HepG2 (cell line): ENCODE results near the gene ARMH1. TPM values are rescaled to one million over a fixed set of nuclear protein-coding genes. Genes with fewer than 3 reads are reported as not detected.

Source experiments
- ATAC-seq: fragments of 200-7000 bp; cut with Tn5 transposase; 3 replicates; pipeline ENCODE4 v1.9.1; 2020; ENCODE audit warnings: mild to moderate bottlenecking, moderate library complexity
- BruUV-seq: library from RNA; stranded (reverse); fragments of 400-500 nt; replicated peaks from 2 replicates; lab custom pipeline; 2021; lab: Mats Ljungman, UMichigan
- CTCF ChIA-PET: fragments of 300-600 bp; formaldehyde crosslinking; extraction: SDS; loops from one replicate; lab custom pipeline; 2021; ENCODE audit warnings: low total read pairs, inconsistent platforms, low intra/inter-chr PET ratio; lab: Yijun Ruan, JAX
- POLR2A ChIA-PET: fragments of 350-600 bp; sonication (Branson Sonifier 250); formaldehyde crosslinking; loops from one replicate; lab custom pipeline; 2020; ENCODE audit warnings: antibody characterized with exemption, inconsistent platforms; lab: Yijun Ruan, JAX
- DNase-seq: peaks from one replicate; pipeline ENCODE4 v3.0.0-alpha.2; 2015; ENCODE audit warnings: low spot score
- FAIRE-seq: peaks from 3 replicates; lab custom pipeline; 2011; peaks lifted over from hg19 to GRCh38; lab: Jason Lieb, UNC
- H2AFZ ChIP-seq: one replicate; pipeline ENCODE4 v1.6.1; 2011; ENCODE audit warnings: low read length, inconsistent platforms
- H3K27ac ChIP-seq: fragments of 300-600 bp; 3 replicates; pipeline ENCODE4 v1.8.0; 2011; ENCODE audit warnings: mixed run types, mild to moderate bottlenecking, mixed read lengths, low read length, inconsistent platforms; ENCODE audit not compliant: insufficient read depth; ENCODE audit errors: extremely low read length
- H3K27me3 ChIP-seq, 2 experiments: fragments of 200-600 bp in 1 of 2; 2 replicates in 1 of 2; 3 replicates in 1 of 2; pipeline versions ENCODE4 v1.6.0 to v1.8.0; 2011; ENCODE audit warnings: low read length in 2 of 2, mild to moderate bottlenecking in 2 of 2, moderate library complexity in 2 of 2, inconsistent platforms in 1 of 2; ENCODE audit not compliant: insufficient read depth in 2 of 2, control insufficient read depth in 1 of 2
- H3K36me3 ChIP-seq, 2 experiments: fragments of 200-600 bp in 1 of 2; replicated peaks in 1 of 2; 2 replicates in 1 of 2; 3 replicates in 1 of 2; pipeline versions ENCODE4 v1.5.1 to v1.8.0; 2011; ENCODE audit warnings: low read length in 2 of 2, inconsistent platforms in 1 of 2; ENCODE audit not compliant: insufficient read depth in 2 of 2, control insufficient read depth in 1 of 2
- H3K4me1 ChIP-seq: 2 replicates; pipeline ENCODE4 v1.5.1; 2012; ENCODE audit warnings: low read length, inconsistent platforms; ENCODE audit not compliant: insufficient read depth
- H3K4me2 ChIP-seq: 2 replicates; pipeline ENCODE4 v1.6.0; 2011; ENCODE audit warnings: low read depth, low read length, inconsistent platforms
- H3K4me3 ChIP-seq, 3 experiments: fragments of 200-600 bp in 1 of 3; sonication (generic), shearing (Covaris generic) in 1 of 3; replicated peaks in 1 of 3; 2 replicates each; pipeline ENCODE4 v1.5.1; 2011 to 2016; ENCODE audit warnings: low read length in 3 of 3, inconsistent platforms in 2 of 3, low read depth in 2 of 3, mild to moderate bottlenecking in 2 of 3, control low read depth in 1 of 3, mixed read lengths in 1 of 3; ENCODE audit not compliant: insufficient read depth in 1 of 3
- H3K79me2 ChIP-seq: one replicate; pipeline ENCODE4 v1.6.1; 2011; ENCODE audit warnings: low read length, inconsistent platforms; ENCODE audit not compliant: insufficient read depth
- H3K9ac ChIP-seq: 2 replicates; pipeline ENCODE4 v1.6.0; 2011; ENCODE audit warnings: mild to moderate bottlenecking, low read depth, low read length, inconsistent platforms; ENCODE audit not compliant: insufficient read depth
- H3K9me3 ChIP-seq: 2 replicates; pipeline ENCODE4 v1.5.1; 2012; ENCODE audit warnings: mild to moderate bottlenecking, low read length
- H4K20me1 ChIP-seq: 2 replicates; pipeline ENCODE4 v1.6.0; 2011; ENCODE audit warnings: inconsistent platforms, mild to moderate bottlenecking, low read length, moderate library complexity; ENCODE audit not compliant: insufficient read depth
- AGO2 ChIP-seq: fragments of 200-400 bp; formaldehyde crosslinking; optimal IDR thresholded peaks from 2 replicates; pipeline ENCODE3; 2017; ENCODE audit warnings: mild to moderate bottlenecking, low read depth, low read length, moderate library complexity
- BRCA1 ChIP-seq: sonication (generic); formaldehyde crosslinking; IDR thresholded peaks from 2 replicates; pipeline ENCODE4 v1.4.0; 2020; ENCODE audit warnings: missing genetic modification reagents
- CREM ChIP-seq, 2 experiments: sonication (generic) in 1 of 2; formaldehyde crosslinking in 1 of 2; IDR thresholded peaks; 2 replicates each; pipeline versions ENCODE4 v1.4.0 to v1.6.1; 2016 to 2020; ENCODE audit warnings: antibody characterized with exemption in 1 of 2, mild to moderate bottlenecking in 1 of 2, missing genetic modification reagents in 1 of 2
- EEA1 ChIP-seq: sonication (generic); formaldehyde crosslinking; IDR thresholded peaks from 2 replicates; pipeline ENCODE4 v1.5.1; 2020; ENCODE audit warnings: mild to moderate bottlenecking, missing genetic modification reagents, borderline replicate concordance
- HDAC2 ChIP-seq: sonication (generic); formaldehyde crosslinking; IDR thresholded peaks from 2 replicates; pipeline ENCODE4 v1.4.0; 2020; ENCODE audit warnings: missing genetic modification reagents
- HOXA3 ChIP-seq: sonication (generic); formaldehyde crosslinking; IDR thresholded peaks from 2 replicates; pipeline ENCODE4 v1.5.0; 2020; ENCODE audit warnings: missing genetic modification reagents
- LCORL ChIP-seq, 2 experiments: fragments of 450-650 bp in 1 of 2; sonication (generic) in 1 of 2; formaldehyde crosslinking in 1 of 2; IDR thresholded peaks; 2 replicates each; pipeline versions ENCODE4 v1.5.0 to v1.6.1; 2017 to 2020; ENCODE audit warnings: antibody characterized with exemption in 1 of 2, missing genetic modification reagents in 1 of 2
- MED13 ChIP-seq: sonication (generic); formaldehyde crosslinking; IDR thresholded peaks from 2 replicates; pipeline ENCODE4 v1.5.0; 2020; ENCODE audit warnings: missing genetic modification reagents
- NR2F2 ChIP-seq: IDR thresholded peaks from 2 replicates; pipeline ENCODE4 v1.6.1; 2012; ENCODE audit warnings: low read depth, inconsistent platforms, borderline replicate concordance
- NR2F6 ChIP-seq, 2 experiments: IDR thresholded peaks; 2 replicates each; pipeline ENCODE4 v1.6.1; 2016; ENCODE audit warnings: antibody characterized with exemption in 1 of 2, mild to moderate bottlenecking in 1 of 2
- PHF5A ChIP-seq: IDR thresholded peaks from one replicate; pipeline ENCODE4 v1.6.1; 2018; ENCODE audit warnings: low read depth, missing genetic modification reagents; ENCODE audit not compliant: unreplicated experiment
- RBAK ChIP-seq: sonication (generic); formaldehyde crosslinking; IDR thresholded peaks from 2 replicates; pipeline ENCODE4 v1.5.1; 2020; ENCODE audit warnings: mild to moderate bottlenecking, missing genetic modification reagents
- REL ChIP-seq: sonication (generic); formaldehyde crosslinking; conservative IDR thresholded peaks from 2 replicates; pipeline ENCODE4 v1.8.0; 2022; ENCODE audit warnings: mild to moderate bottlenecking, missing genetic modification reagents, moderate library complexity
- SALL1 ChIP-seq: sonication (generic); formaldehyde crosslinking; IDR thresholded peaks from 2 replicates; pipeline ENCODE4 v1.8.0; 2022; ENCODE audit warnings: mild to moderate bottlenecking, missing genetic modification reagents
- TBL1XR1 ChIP-seq: fragments of 150-350 bp; IDR thresholded peaks from 2 replicates; pipeline ENCODE4 v1.6.1; 2014; ENCODE audit warnings: borderline replicate concordance, low read length; ENCODE audit not compliant: partially characterized antibody
- TSC22D2 ChIP-seq: sonication (generic); formaldehyde crosslinking; IDR thresholded peaks from 2 replicates; pipeline ENCODE4 v1.5.1; 2020; ENCODE audit warnings: missing genetic modification reagents, mild to moderate bottlenecking, borderline replicate concordance
- ZNF264 ChIP-seq: sonication (generic); formaldehyde crosslinking; IDR thresholded peaks from 2 replicates; pipeline ENCODE4 v1.4.0; 2020; ENCODE audit warnings: missing genetic modification reagents
- ZNF768 ChIP-seq: sonication (generic); formaldehyde crosslinking; IDR thresholded peaks from 2 replicates; pipeline ENCODE4 v1.4.0; 2020; ENCODE audit warnings: missing genetic modification reagents
- ZNF879 ChIP-seq: sonication (generic); formaldehyde crosslinking; IDR thresholded peaks from 2 replicates; pipeline ENCODE4 v1.8.1; 2023; ENCODE audit warnings: missing genetic modification reagents
- ZSCAN25 ChIP-seq: sonication (generic); formaldehyde crosslinking; IDR thresholded peaks from 2 replicates; pipeline ENCODE4 v1.8.0; 2022; ENCODE audit warnings: mild to moderate bottlenecking, missing genetic modification reagents
- WGBS: methylation state at CpG from one replicate; pipeline ENCODE4 v1.1.6; 2017; ENCODE audit warnings: low lambda C conversion rate; 5-methylcytosine and 5-hydroxymethylcytosine counted together
- in situ Hi-C: cut with HindIII; loops from 2 replicates; pipeline ENCODE4 v1.10.0; 2017; ENCODE audit warnings: low pct_unique_long_range_greater_than_20kb; ENCODE audit not compliant: extremely low pct_ligation_motif_present
- intact Hi-C: fragments of 100-400 bp; cut with micrococcal nuclease; formaldehyde crosslinking; loops from one replicate; pipeline ENCODE4 v1.10.0; 2022; ENCODE audit not compliant: unreplicated experiment
- polyA plus RNA-seq, 8 experiments: library from polyadenylated mRNA; depleted of rRNA in 3 of 8; stranded (reverse) in 7 of 8; unstranded in 1 of 8; fragments of >200 nt; fragmentation: Illumina TruSeq in 4 of 8; extraction: Trizol in 4 of 8; gene quantifications; 2 replicates each; pipeline versions ENCODE4 v1.2.1 to v1.2.3, GENCODE V29; 2011 to 2016; ENCODE audit warnings: low read depth in 4 of 8, missing spikeins in 1 of 8, mixed read lengths in 1 of 8; ENCODE audit not compliant: insufficient read depth in 1 of 8
- total RNA-seq, 5 experiments: library from RNA; depleted of rRNA; stranded (reverse); fragments of >200 nt; fragmentation: Illumina TruSeq; extraction: Trizol; gene quantifications; 2 replicates each; pipeline ENCODE4 v1.2.3, GENCODE V29; 2016; ENCODE audit warnings: low read depth in 1 of 5
- TF ChIP-seq, protein P1 (sequence below): sonication (generic); formaldehyde crosslinking; IDR thresholded peaks from 2 replicates; pipeline ENCODE4 v1.8.0; 2022; ENCODE audit warnings: mild to moderate bottlenecking, missing genetic modification reagents, moderate library complexity
- TF ChIP-seq, protein P2 (sequence below): sonication (generic); formaldehyde crosslinking; IDR thresholded peaks from 2 replicates; pipeline ENCODE4 v1.5.1; 2020; ENCODE audit warnings: missing genetic modification reagents, mild to moderate bottlenecking, borderline replicate concordance

Gene ARMH1
- total and polyA plus RNA-seq, 2 of the 13 experiments (the other 11 are each of a cell fraction or from before 2014, with no cell fraction given) = 0.69 TPM; not detected in 1

DNA sequence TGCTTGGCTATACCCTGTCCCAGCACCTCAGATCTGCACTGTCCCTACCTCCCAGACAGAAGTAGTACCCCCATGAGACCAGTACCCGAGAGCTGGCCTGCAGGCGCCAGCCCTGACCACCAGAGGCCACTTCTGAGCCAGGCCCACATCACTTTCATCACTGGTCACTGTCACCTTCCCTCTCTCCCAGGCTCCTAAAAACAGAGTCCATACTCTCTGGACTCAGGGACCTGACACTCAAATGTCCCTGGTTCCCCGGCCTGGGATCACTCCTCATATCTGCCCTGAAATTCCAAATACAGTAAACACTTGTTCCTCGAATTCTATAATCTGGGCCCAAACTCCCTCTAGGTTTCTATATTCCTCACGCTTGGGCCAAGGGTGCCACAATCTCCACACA lies 18.9 kb upstream of the ARMH1 start (continued):
- TF ChIP-seq AGO2 = no peak
- no peak for TF ChIP-seq ZSCAN25 (CRISPR knock-in tag)
- TF ChIP-seq NR2F6 (IDR thresholded peaks at IDR 0.05) = no peak
- no peak; the same call in 1 of the 2 replicates for TF ChIP-seq NR2F6 (CRISPR knock-in tag; IDR thresholded peaks at IDR 0.05)
- TF ChIP-seq RBAK (CRISPR knock-in tag) = no peak
- TF ChIP-seq ZNF879 = no peak
- TF ChIP-seq, protein P1, sequence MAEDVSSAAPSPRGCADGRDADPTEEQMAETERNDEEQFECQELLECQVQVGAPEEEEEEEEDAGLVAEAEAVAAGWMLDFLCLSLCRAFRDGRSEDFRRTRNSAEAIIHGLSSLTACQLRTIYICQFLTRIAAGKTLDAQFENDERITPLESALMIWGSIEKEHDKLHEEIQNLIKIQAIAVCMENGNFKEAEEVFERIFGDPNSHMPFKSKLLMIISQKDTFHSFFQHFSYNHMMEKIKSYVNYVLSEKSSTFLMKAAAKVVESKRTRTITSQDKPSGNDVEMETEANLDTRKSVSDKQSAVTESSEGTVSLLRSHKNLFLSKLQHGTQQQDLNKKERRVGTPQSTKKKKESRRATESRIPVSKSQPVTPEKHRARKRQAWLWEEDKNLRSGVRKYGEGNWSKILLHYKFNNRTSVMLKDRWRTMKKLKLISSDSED = no peak
- TF ChIP-seq BRCA1 (CRISPR knock-in tag) = no peak
- TF ChIP-seq PHF5A = no peak
- TF ChIP-seq MED13 (CRISPR knock-in tag) = no peak
- no peak for TF ChIP-seq ZNF264 (CRISPR knock-in tag)
- TF ChIP-seq CREM (IDR thresholded peaks at IDR 0.05) = no peak
- TF ChIP-seq CREM (CRISPR knock-in tag; IDR thresholded peaks at IDR 0.05) = no peak
- no peak for TF ChIP-seq REL (CRISPR knock-in tag)
- no peak for TF ChIP-seq NR2F2

DNA sequence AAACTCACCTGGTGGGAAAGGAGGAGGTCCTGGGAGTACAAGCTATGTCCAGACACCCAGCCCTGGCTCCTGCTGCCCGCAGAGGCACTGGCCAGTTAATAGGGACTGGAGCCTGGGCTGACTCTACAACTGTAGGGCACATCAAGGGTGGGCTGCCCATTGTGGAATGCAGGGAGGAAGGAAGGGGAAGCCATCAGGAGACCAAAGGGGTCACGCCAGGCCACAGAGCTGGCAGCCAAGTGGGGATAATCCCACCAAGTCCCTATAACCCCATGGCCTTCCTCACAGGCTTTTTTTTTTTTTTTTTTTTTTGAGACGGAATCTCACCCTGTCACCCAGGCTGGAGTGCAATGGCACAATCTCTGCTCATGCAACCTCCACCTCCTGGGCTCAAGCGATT lies 14.9 kb upstream of the ARMH1 start:
- Histone ChIP-seq H2AFZ (no peak overlapping the region), H3K27ac (no peak overlapping the region), H3K79me2 (no peaks in the 10 kb centered on the region), H3K9ac (no peak overlapping the region), H3K4me2 (no peak overlapping the region), H3K36me3 (peaks cover 1 to 9% of the 10 kb centered on the region in 2 experiments; a peak in 2 of 5 replicates), H3K27me3 (no peaks in the 10 kb centered on the region), H3K4me3 (no peak overlapping the region), H3K9me3 (no peaks in the 10 kb centered on the region), H3K4me1 (peaks cover 65% of the 10 kb centered on the region), H4K20me1 (no peaks in the 10 kb centered on the region)
- intact Hi-C loops (no loop called here), in situ Hi-C loops (no loop called here)
- CTCF ChIA-PET = no interaction called here
- WGBS = 91% methylated on average over 4 of the region's 4 CpGs
- POLR2A ChIA-PET = interaction anchor here (0.7 to 2.0 kb wide), 2 partner anchors 9 to 15 kb away, joined by 3 to 6 read pairs; partner anchors contain the start of genes ARMH1 and TMEM53
- BruUV-seq = no TSS peak
- FAIRE-seq (no peak), DNase-seq (no peak), ATAC-seq (no peak)
- no peak for TF ChIP-seq LCORL (IDR thresholded peaks at IDR 0.05)
- TF ChIP-seq LCORL (CRISPR knock-in tag; IDR thresholded peaks at IDR 0.05) = no peak
- no peak for TF ChIP-seq HDAC2 (CRISPR knock-in tag)
- TF ChIP-seq HOXA3 (CRISPR knock-in tag) = no peak
- no peak for TF ChIP-seq TSC22D2 (CRISPR knock-in tag)
- TF ChIP-seq SALL1 (CRISPR knock-in tag) = no peak
- TF ChIP-seq EEA1 (CRISPR knock-in tag) = no peak
- no peak for TF ChIP-seq ZNF768 (CRISPR knock-in tag)
- no peak for TF ChIP-seq TBL1XR1
- TF ChIP-seq, protein P2, sequence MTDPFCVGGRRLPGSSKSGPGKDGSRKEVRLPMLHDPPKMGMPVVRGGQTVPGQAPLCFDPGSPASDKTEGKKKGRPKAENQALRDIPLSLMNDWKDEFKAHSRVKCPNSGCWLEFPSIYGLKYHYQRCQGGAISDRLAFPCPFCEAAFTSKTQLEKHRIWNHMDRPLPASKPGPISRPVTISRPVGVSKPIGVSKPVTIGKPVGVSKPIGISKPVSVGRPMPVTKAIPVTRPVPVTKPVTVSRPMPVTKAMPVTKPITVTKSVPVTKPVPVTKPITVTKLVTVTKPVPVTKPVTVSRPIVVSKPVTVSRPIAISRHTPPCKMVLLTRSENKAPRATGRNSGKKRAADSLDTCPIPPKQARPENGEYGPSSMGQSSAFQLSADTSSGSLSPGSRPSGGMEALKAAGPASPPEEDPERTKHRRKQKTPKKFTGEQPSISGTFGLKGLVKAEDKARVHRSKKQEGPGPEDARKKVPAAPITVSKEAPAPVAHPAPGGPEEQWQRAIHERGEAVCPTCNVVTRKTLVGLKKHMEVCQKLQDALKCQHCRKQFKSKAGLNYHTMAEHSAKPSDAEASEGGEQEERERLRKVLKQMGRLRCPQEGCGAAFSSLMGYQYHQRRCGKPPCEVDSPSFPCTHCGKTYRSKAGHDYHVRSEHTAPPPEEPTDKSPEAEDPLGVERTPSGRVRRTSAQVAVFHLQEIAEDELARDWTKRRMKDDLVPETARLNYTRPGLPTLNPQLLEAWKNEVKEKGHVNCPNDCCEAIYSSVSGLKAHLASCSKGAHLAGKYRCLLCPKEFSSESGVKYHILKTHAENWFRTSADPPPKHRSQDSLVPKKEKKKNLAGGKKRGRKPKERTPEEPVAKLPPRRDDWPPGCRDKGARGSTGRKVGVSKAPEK = no peak
